Ovary (tissue), 3 donors: ENCODE measurements around the gene GPER1.

ENCODE experiments used
- EP300 ChIP-seq: sonication (generic); formaldehyde crosslinking; IDR thresholded peaks from one replicate; pipeline ENCODE4 v1.6.1; 2017; ENCODE audit warnings: antibody characterized with exemption
- TF ChIP-seq, protein P1 (sequence below), 3 donors: fragments of 450-650 bp in 2 of 3; fragments of 200-600 bp in 1 of 3; IDR thresholded peaks; one replicate each; pipeline versions ENCODE4 v1.5.1 to v1.8.0; 2016 to 2022; ENCODE audit warnings: antibody characterized with exemption in 3 of 3, mild to moderate bottlenecking in 1 of 3
- donor health status: DM: no; HTN: no; CAD: no.

DNA sequence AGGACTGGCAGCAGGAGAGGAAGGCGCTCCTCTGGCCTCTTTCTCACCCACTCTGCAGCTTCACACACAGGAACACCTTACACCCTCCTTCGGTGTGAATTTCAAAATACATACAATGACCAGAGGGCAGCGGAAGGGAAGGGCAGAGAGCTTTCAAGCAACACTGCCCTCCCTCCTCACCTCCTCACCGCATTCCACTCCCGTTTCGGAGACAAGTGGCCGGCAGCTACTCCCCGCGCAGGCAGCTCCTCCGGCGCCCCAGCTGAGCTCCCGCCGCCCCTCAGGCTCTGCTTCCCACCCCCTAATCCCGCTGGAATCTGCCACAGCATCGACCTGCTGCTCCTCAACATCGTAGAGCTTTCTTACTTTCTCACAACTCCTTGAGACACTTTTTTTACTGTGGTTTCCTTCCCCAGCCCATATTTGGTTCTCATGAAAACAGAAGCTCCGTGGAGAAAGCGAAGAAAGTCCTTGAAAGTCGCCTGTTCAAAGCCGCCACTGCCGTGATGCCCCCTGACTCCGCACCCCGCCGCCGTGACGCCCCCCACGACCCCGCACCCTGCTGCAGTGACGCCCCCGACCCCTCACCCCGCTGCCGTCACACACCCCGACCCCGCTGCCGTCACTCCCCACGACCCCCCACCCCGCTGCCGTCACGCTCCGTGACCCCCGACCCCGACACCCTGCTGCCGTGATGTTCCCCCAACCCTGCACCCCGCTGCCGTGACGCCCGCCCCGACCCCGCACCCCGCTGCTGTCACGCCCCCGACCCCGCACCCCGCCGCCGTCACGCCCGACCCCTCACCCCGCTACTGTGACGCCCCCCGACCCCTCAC, 14.6 kb upstream of the GPER1 start:
- TF ChIP-seq, protein P1, sequence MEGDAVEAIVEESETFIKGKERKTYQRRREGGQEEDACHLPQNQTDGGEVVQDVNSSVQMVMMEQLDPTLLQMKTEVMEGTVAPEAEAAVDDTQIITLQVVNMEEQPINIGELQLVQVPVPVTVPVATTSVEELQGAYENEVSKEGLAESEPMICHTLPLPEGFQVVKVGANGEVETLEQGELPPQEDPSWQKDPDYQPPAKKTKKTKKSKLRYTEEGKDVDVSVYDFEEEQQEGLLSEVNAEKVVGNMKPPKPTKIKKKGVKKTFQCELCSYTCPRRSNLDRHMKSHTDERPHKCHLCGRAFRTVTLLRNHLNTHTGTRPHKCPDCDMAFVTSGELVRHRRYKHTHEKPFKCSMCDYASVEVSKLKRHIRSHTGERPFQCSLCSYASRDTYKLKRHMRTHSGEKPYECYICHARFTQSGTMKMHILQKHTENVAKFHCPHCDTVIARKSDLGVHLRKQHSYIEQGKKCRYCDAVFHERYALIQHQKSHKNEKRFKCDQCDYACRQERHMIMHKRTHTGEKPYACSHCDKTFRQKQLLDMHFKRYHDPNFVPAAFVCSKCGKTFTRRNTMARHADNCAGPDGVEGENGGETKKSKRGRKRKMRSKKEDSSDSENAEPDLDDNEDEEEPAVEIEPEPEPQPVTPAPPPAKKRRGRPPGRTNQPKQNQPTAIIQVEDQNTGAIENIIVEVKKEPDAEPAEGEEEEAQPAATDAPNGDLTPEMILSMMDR (IDR thresholded peaks at IDR 0.05), result no peak
- no peak for TF ChIP-seq EP300
